ENCODE data around the gene ATG13. TPM values are rescaled to one million over a fixed set of nuclear protein-coding genes. Genes with fewer than 3 reads are reported as not detected.

The ATG13 gene
- total RNA-seq, 1 donor from 2014 or later = 87.7 TPM

DNA sequence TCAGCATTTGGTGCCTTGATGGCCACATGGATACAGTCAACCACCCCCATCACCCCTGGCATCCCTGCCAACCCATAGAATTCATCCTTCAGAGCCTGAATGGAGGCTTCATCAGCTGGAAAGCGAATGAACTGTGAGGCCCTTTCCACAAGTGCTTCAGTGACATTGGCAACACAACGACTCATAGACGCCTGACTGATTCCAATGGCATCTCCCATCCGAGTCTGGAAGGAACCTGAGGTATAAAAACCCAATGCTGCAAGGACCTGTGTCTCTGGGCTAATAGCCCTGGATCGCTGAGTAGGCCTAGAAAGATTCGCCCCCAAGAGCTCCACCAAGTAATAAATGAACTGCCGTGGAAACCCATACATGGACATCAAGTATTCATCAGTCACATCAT is 1.6 kb upstream of the ATG13 start:
- peaks cover 6% of the 10 kb centered on the region for H3K9me3 Mint-ChIP-seq (ENCODE audit: unreplicated experiment)
- H3K4me1 Mint-ChIP-seq (ENCODE audit: low read depth, unreplicated experiment) = peaks cover 12% of the 10 kb centered on the region
- H3K27me3 Mint-ChIP-seq (ENCODE audit: unreplicated experiment) = peaks cover 2% of the 10 kb centered on the region
- H3K36me3 Mint-ChIP-seq (ENCODE audit: unreplicated experiment) = no peaks in the 10 kb centered on the region
- TF ChIP-seq CTCF (IDR thresholded peaks at IDR 0.05; ENCODE audit: partially characterized antibody, unreplicated experiment) = no peak
- no peak overlapping the region for H3K4me3 Mint-ChIP-seq (ENCODE audit: unreplicated experiment)
- no peak for DNase-seq
- H3K27ac Mint-ChIP-seq (ENCODE audit: unreplicated experiment) = no peak overlapping the region

GRCh38 chr11:46616551-46617133 is 711 bp upstream of the ATG13 start:
- H3K36me3 Mint-ChIP-seq (ENCODE audit: unreplicated experiment) = no peaks in the 10 kb centered on the region
- peaks cover 12% of the 10 kb centered on the region for H3K4me1 Mint-ChIP-seq (ENCODE audit: low read depth, unreplicated experiment)
- DNase-seq = no peak
- peak overlapping the region; percentile 97 for H3K27ac Mint-ChIP-seq (ENCODE audit: unreplicated experiment)
- peak overlapping the region; percentile 96 for H3K4me3 Mint-ChIP-seq (ENCODE audit: unreplicated experiment)
- H3K27me3 Mint-ChIP-seq (ENCODE audit: unreplicated experiment) = peaks cover 2% of the 10 kb centered on the region
- peaks cover 6% of the 10 kb centered on the region for H3K9me3 Mint-ChIP-seq (ENCODE audit: unreplicated experiment)
- TF ChIP-seq CTCF (IDR thresholded peaks at IDR 0.05; ENCODE audit: partially characterized antibody, unreplicated experiment) = no peak

GRCh38 chr11:46617972-46618314 is 590 bp downstream of the ATG13 start:
- DNase-seq = no peak
- Mint-ChIP-seq H3K9me3 (ENCODE audit: unreplicated experiment) (peaks cover 8% of the 10 kb centered on the region), H3K4me3 (ENCODE audit: unreplicated experiment) (peak overlapping the region; percentile 98), H3K27ac (ENCODE audit: unreplicated experiment) (peak overlapping the region; percentile 100), H3K4me1 (ENCODE audit: low read depth, unreplicated experiment) (peaks cover 12% of the 10 kb centered on the region), H3K27me3 (ENCODE audit: unreplicated experiment) (peaks cover 2% of the 10 kb centered on the region), H3K36me3 (ENCODE audit: unreplicated experiment) (no peaks in the 10 kb centered on the region)
- no peak for TF ChIP-seq CTCF (IDR thresholded peaks at IDR 0.05; ENCODE audit: partially characterized antibody, unreplicated experiment)

DNA sequence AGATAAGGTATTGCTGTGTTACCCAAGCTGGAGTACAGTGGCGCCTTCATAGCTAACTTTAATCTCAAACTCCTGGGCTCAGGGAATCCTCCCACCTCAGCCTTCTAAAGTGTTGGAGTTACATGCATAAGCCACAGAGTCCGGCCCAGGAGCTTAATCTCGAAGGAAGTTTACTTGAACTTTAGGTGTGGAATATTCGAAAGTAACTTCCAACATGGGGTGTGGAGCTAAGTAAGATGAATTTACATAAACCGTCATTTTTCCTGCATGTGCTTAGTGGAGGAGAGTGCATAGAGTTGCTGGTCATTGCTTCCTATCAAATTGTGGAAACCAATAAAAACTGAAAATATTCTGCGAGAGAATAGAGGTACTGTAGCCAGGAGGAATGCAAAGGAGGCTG is 1.5 kb downstream of the ATG13 start:
- TF ChIP-seq CTCF (IDR thresholded peaks at IDR 0.05; ENCODE audit: partially characterized antibody, unreplicated experiment) = no peak
- DNase-seq = no peak
- H3K36me3 Mint-ChIP-seq (ENCODE audit: unreplicated experiment) = no peaks in the 10 kb centered on the region
- peaks cover 2% of the 10 kb centered on the region for H3K27me3 Mint-ChIP-seq (ENCODE audit: unreplicated experiment)
- peaks cover 8% of the 10 kb centered on the region for H3K9me3 Mint-ChIP-seq (ENCODE audit: unreplicated experiment)
- H3K27ac Mint-ChIP-seq (ENCODE audit: unreplicated experiment) = peak overlapping the region; percentile 34
- peaks cover 12% of the 10 kb centered on the region for H3K4me1 Mint-ChIP-seq (ENCODE audit: low read depth, unreplicated experiment)
- H3K4me3 Mint-ChIP-seq (ENCODE audit: unreplicated experiment) = peak overlapping the region; percentile 68

DNA sequence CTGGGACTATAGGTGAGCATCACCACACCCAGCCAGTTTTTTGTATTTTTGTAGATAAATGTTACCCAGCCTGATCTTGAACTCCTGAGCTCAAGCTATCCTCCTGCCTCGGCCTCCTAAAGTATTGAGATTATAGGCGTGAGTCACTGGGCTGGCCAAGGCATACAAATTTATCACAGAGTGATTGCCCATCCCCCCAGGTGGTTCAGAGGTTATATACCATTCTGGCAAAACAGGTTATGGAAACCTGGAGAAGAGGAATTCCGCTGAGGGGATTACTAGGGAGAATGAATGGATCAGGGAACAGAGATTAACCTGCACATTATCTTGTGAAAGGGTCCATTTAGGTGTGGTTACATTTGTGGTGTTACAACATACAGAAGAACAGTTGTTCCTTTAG is 8.1 kb downstream of the ATG13 start:
- Mint-ChIP-seq H3K36me3 (ENCODE audit: unreplicated experiment) (no peaks in the 10 kb centered on the region), H3K27ac (ENCODE audit: unreplicated experiment) (no peak overlapping the region), H3K4me1 (ENCODE audit: low read depth, unreplicated experiment) (no peaks in the 10 kb centered on the region), H3K9me3 (ENCODE audit: unreplicated experiment) (peaks cover 2% of the 10 kb centered on the region), H3K4me3 (ENCODE audit: unreplicated experiment) (no peak overlapping the region), H3K27me3 (ENCODE audit: unreplicated experiment) (no peaks in the 10 kb centered on the region)
- no peak for DNase-seq
- TF ChIP-seq CTCF (IDR thresholded peaks at IDR 0.05; ENCODE audit: partially characterized antibody, unreplicated experiment) = no peak

Data from glutamatergic neuron (in vitro differentiated cells).